Measurements from ENCODE around the gene GPR55.

GPR55 gene

GRCh38 chr2:230914886-230915285, 10.2 kb downstream of the GPR55 start:
- DNase-seq, result no peak

GRCh38 chr2:230913406-230914143, 11.5 kb downstream of the GPR55 start:
- no peak for DNase-seq

- DNase-seq, result no peak
Observed at GRCh38 chr2:230912724-230913123, 12.3 kb downstream of the GPR55 start.

GRCh38 chr2:230912046-230912445, 13.0 kb downstream of the GPR55 start:
- peak; percentile 0 for DNase-seq

GRCh38 chr2:230910546-230911177, 14.4 kb downstream of the GPR55 start:
- DNase-seq, result no peak

GRCh38 chr2:230909841-230910545, 15.0 kb downstream of the GPR55 start:
- DNase-seq, result no peak

GRCh38 chr2:230908595-230909191, 16.3 kb downstream of the GPR55 start:
- DNase-seq, result peak; percentile 80

GRCh38 chr2:230908092-230908594, 16.9 kb downstream of the GPR55 start:
- no peak for DNase-seq

- no peak for DNase-seq
Observed at GRCh38 chr2:230907361-230908091, 17.5 kb downstream of the GPR55 start.

GRCh38 chr2:230906471-230907230, 18.4 kb downstream of the GPR55 start:
- no peak for DNase-seq

- DNase-seq, result peak; percentile 90
Observed at GRCh38 chr2:230905448-230906421, 19.3 kb downstream of the GPR55 start.

- DNase-seq, result no peak
Observed at GRCh38 chr2:230904856-230905447, 20.1 kb downstream of the GPR55 start.

- DNase-seq, result no peak
Observed at GRCh38 chr2:230903231-230904150, 21.6 kb downstream of the GPR55 start.

GRCh38 chr2:230902180-230902899, 22.7 kb downstream of the GPR55 start:
- DNase-seq, result peak; percentile 69

- DNase-seq, result no peak
Observed at GRCh38 chr2:230901006-230901405, 24.0 kb downstream of the GPR55 start.

GRCh38 chr2:230900336-230900995, 24.6 kb downstream of the GPR55 start:
- no peak for DNase-seq

- DNase-seq, result peak; percentile 56
Observed at GRCh38 chr2:230899786-230900185, 25.3 kb downstream of the GPR55 start.

GRCh38 chr2:230899287-230899686, 25.8 kb downstream of the GPR55 start:
- DNase-seq, result no peak

Data from activated naive CD4-positive, alpha-beta T cell treated with Interleukin-2 at 50 U/mL for 16 hours (primary cell).